Measurements from ENCODE around the gene SLC1A3.

SLC1A3 gene

DNA sequence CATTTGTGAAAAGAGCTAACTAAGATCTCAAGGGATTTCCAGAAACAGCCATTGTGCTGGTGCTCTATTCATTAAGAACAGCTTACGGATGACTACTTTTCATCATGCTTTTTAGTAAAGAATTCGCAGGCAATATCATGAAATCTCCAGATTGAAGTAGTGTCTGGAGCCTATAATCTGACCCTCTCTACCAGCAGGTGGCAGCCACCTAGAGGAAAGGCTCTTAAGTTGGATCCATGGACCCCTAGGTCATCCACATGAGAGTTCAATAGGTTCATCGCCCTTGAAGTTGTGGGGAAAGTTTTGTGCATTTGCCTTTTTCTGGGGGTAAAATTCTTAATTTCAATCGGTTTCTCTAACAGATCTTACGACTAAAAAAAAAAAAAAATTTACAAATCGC lies 82.3 kb downstream of the SLC1A3 start:
- no peak for DNase-seq (ENCODE audit: extremely low read depth, insufficient read length)
- TF ChIP-seq, protein P1, sequence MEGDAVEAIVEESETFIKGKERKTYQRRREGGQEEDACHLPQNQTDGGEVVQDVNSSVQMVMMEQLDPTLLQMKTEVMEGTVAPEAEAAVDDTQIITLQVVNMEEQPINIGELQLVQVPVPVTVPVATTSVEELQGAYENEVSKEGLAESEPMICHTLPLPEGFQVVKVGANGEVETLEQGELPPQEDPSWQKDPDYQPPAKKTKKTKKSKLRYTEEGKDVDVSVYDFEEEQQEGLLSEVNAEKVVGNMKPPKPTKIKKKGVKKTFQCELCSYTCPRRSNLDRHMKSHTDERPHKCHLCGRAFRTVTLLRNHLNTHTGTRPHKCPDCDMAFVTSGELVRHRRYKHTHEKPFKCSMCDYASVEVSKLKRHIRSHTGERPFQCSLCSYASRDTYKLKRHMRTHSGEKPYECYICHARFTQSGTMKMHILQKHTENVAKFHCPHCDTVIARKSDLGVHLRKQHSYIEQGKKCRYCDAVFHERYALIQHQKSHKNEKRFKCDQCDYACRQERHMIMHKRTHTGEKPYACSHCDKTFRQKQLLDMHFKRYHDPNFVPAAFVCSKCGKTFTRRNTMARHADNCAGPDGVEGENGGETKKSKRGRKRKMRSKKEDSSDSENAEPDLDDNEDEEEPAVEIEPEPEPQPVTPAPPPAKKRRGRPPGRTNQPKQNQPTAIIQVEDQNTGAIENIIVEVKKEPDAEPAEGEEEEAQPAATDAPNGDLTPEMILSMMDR (IDR thresholded peaks at IDR 0.05; ENCODE audit: insufficient read depth, low read length, poor library complexity, severe bottlenecking), result peak; percentile 67
- Histone ChIP-seq H3K36me3 (ENCODE audit: control insufficient read depth, insufficient read depth, low read length) (no peaks in the 10 kb centered on the region), H3K27me3 (replicated peaks; ENCODE audit: control insufficient read depth, insufficient read depth, low read length) (no peaks in the 10 kb centered on the region), H3K4me3 (replicated peaks; ENCODE audit: low read depth, low read length) (no peak overlapping the region)

DNA sequence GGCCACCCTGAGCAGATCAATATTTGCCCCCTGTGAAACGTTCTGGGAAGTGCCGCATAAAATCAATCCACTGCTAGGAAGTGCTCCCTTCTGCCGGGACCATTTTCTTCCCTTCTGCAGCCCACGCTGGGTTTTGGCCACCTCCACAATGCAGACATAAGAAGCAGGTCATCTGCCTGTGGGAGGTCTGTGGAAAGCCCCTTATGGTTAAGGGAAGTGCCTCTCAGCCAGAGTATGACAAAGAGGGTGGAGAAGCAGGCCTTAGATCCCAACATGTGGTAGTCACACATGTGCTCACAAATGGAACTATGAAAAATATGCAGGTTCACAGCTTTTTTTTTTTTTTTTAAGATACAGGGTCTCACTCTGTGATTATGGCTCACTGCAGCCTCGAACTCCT lies 82.8 kb downstream of the SLC1A3 start:
- Histone ChIP-seq H3K4me3 (replicated peaks; ENCODE audit: low read depth, low read length) (no peak overlapping the region), H3K27me3 (replicated peaks; ENCODE audit: control insufficient read depth, insufficient read depth, low read length) (no peaks in the 10 kb centered on the region), H3K36me3 (ENCODE audit: control insufficient read depth, insufficient read depth, low read length) (no peaks in the 10 kb centered on the region)
- TF ChIP-seq, protein P1 (IDR thresholded peaks at IDR 0.05; ENCODE audit: insufficient read depth, low read length, poor library complexity, severe bottlenecking), result no peak
- DNase-seq (ENCODE audit: extremely low read depth, insufficient read length), result peak; percentile 49

DNA sequence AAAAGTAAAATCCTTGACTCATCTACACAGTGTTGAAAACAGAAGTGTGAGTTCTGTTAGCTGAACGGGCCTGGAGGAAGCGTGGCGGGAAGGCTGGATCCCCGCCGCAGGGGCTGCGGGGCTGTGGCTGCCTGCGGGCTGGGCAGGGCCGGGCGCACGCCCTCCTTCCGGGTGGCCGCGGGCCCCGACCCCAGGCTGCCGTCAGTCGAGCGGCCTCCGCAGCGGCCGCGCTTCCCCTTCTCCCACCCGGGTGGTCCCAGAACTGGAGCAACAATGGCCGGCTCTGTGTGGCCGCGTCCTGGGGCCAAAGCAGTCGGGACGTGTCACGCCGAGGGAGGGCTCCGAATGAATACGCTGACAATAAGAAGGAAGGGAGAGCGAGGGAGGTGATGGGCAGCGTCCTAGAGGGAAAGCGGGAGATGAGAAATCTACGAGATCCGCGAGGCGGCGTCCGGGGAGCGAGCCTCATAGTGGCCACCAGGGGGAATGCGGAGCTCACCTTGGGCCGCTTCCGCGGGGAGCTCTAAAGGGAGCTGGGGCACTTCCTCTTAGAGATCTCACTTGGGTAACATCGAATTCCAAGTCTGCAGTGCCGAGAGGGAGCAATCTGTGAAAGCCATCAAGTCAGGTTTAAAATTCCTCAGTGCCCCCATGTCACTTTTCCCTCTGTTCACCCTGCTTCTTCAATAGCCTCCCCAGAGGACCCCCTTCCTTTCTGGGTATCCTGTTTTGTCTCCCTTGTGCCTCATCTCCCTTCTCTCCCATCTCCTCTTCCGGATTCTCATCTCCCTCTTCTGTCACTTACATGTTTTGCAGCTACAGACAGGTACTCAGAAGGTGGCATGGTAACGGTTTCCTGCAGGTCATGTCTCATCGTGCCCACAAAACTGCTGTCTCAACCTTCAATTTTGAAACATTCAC lies 83.9 kb downstream of the SLC1A3 start:
- DNase-seq (ENCODE audit: extremely low read depth, insufficient read length), result peak; percentile 79
- H3K27me3 ChIP-seq (replicated peaks; ENCODE audit: control insufficient read depth, insufficient read depth, low read length), result no peaks in the 10 kb centered on the region
- no peaks in the 10 kb centered on the region for H3K36me3 ChIP-seq (ENCODE audit: control insufficient read depth, insufficient read depth, low read length)
- TF ChIP-seq, protein P1 (IDR thresholded peaks at IDR 0.05; ENCODE audit: insufficient read depth, low read length, poor library complexity, severe bottlenecking), result peak; percentile 97
- peak overlapping the region; percentile 67 for H3K4me3 ChIP-seq (replicated peaks; ENCODE audit: low read depth, low read length)

DNA sequence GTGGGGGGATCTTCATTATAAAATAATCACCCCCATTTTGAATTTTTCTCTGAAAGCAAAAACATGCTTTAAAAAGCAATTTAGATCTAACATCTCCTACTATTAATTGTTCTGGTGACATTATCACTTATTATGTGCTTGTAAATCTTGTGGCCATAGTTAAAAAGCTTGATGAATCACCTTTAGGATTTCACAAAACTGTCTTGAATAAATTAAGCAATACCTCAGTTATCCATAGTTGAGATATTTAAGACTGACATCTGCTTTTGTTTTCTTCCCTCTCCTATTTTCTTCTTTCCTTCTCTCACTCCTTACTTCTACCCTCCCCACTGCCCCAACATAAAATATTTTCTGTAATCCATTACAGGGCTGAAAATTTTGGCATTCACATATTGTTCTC lies 84.8 kb downstream of the SLC1A3 start:
- Histone ChIP-seq H3K36me3 (ENCODE audit: control insufficient read depth, insufficient read depth, low read length) (no peaks in the 10 kb centered on the region), H3K4me3 (replicated peaks; ENCODE audit: low read depth, low read length) (no peak overlapping the region), H3K27me3 (replicated peaks; ENCODE audit: control insufficient read depth, insufficient read depth, low read length) (no peaks in the 10 kb centered on the region)
- DNase-seq (ENCODE audit: extremely low read depth, insufficient read length), result no peak
- TF ChIP-seq, protein P1 (IDR thresholded peaks at IDR 0.05; ENCODE audit: insufficient read depth, low read length, poor library complexity, severe bottlenecking), result no peak

DNA sequence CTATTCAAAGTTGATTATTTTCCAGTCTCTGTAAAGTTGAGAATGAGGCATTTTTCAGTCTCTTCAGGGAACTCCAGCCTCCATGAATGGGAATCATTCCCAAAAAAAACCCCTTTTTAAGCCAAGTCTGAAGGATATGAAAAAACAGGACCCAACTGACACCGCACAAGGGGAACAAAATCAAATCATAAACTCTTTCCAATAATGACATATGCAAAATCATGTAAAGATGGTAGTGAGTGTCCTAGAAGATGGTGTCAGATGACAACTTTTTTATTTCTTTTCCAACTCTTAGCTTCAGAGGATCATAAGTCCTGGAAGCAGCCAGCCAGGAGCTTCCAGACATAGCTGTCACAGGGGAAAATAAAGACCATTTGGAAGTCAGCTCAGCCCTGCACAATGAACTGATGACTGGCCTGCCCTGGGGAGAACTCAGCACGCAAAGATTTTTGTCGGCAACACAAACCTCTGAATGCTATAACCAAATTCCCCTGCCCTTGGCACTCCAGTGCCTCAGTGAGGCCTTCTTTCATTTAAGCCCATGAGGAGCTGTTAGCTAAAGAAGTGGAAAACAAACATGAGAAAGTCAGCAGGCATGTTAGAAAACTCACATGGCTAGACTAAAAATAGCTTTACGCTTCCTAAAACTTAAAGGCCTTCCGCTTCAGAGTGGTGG lies 85.4 kb downstream of the SLC1A3 start:
- H3K27me3 ChIP-seq (replicated peaks; ENCODE audit: control insufficient read depth, insufficient read depth, low read length), result no peaks in the 10 kb centered on the region
- no peak for DNase-seq (ENCODE audit: extremely low read depth, insufficient read length)
- H3K36me3 ChIP-seq (ENCODE audit: control insufficient read depth, insufficient read depth, low read length), result no peaks in the 10 kb centered on the region
- no peak overlapping the region for H3K4me3 ChIP-seq (replicated peaks; ENCODE audit: low read depth, low read length)
- TF ChIP-seq, protein P1 (IDR thresholded peaks at IDR 0.05; ENCODE audit: insufficient read depth, low read length, poor library complexity, severe bottlenecking), result no peak

Data from GM06990 (cell line).